Panc1 (cell line): ENCODE measurements around the gene WASL. TPM values are rescaled to one million over a fixed set of nuclear protein-coding genes. Genes with fewer than 3 reads are reported as not detected.
"Not testable (repeated sequence)": the region's sequence is repeated elsewhere in the genome, so short reads cannot be mapped to it uniquely, and the experiment has no call there.

Experiments
- ATAC-seq: fragments of 200-7000 bp; cut with Tn5 transposase; 2 replicates; pipeline ENCODE4 v1.9.1; 2020; ENCODE audit warnings: mild to moderate bottlenecking, moderate library complexity
- BruUV-seq: library from RNA; stranded (reverse); fragments of 400-500 nt; replicated peaks from 2 replicates; lab custom pipeline; 2021; lab: Mats Ljungman, UMichigan
- CTCF ChIA-PET: fragments of 300-600 bp; sonication (Branson Sonifier 250); formaldehyde crosslinking; loops from one replicate; lab custom pipeline; 2022; ENCODE audit warnings: antibody characterized with exemption; lab: Charles Lee
- POLR2A ChIA-PET: fragments of 300-600 bp; sonication (Branson Sonifier 250); formaldehyde crosslinking; loops from one replicate; lab custom pipeline; 2022; ENCODE audit warnings: antibody characterized with exemption; lab: Charles Lee
- DNase-seq: peaks from one replicate; pipeline ENCODE4 v3.0.0-alpha.2; 2010; ENCODE audit warnings: low read depth, low spot score
- H3K27ac ChIP-seq: 2 replicates; pipeline ENCODE4 v1.5.1; 2011; ENCODE audit warnings: mild to moderate bottlenecking, low read length, inconsistent platforms
- H3K27me3 ChIP-seq: fragments of 200-500 bp; sonication (Bioruptor generic); 2 replicates; pipeline ENCODE4 v1.6.0; 2014; ENCODE audit warnings: low read length, inconsistent platforms; ENCODE audit not compliant: control insufficient read depth, insufficient read depth
- H3K36me3 ChIP-seq: fragments of 200-500 bp; sonication (Bioruptor generic); 2 replicates; pipeline ENCODE4 v1.5.1; 2014; ENCODE audit warnings: inconsistent platforms, mild to moderate bottlenecking, low read length, moderate library complexity; ENCODE audit not compliant: control insufficient read depth, insufficient read depth
- H3K4me1 ChIP-seq: 2 replicates; pipeline ENCODE4 v1.5.1; 2011; ENCODE audit warnings: inconsistent platforms, mild to moderate bottlenecking, low read length, moderate library complexity; ENCODE audit not compliant: control insufficient read depth, insufficient read depth
- H3K4me3 ChIP-seq, 2 experiments: 2 replicates each; pipeline ENCODE4 v1.5.1; 2011 to 2012; ENCODE audit warnings: low read depth in 2 of 2, low read length in 2 of 2, mild to moderate bottlenecking in 2 of 2, inconsistent platforms in 1 of 2, moderate library complexity in 1 of 2
- H3K9me3 ChIP-seq: fragments of 200-500 bp; sonication (Bioruptor generic); 2 replicates; pipeline ENCODE4 v1.5.1; 2014; ENCODE audit warnings: low read depth, mild to moderate bottlenecking, inconsistent platforms, low read length, moderate library complexity; ENCODE audit not compliant: control insufficient read depth, insufficient read depth
- CTCF ChIP-seq: fragments of 450-650 bp; IDR thresholded peaks from 2 replicates; pipeline ENCODE4 v1.5.1; 2017; ENCODE audit warnings: mild to moderate bottlenecking
- POLR2AphosphoS5 ChIP-seq: IDR thresholded peaks from 2 replicates; pipeline ENCODE4 v1.6.1; 2012; ENCODE audit warnings: mild to moderate bottlenecking, low read depth, low read length, moderate library complexity
- REST ChIP-seq, 2 experiments: IDR thresholded peaks; 2 replicates each; pipeline ENCODE4 v1.6.1; 2011 to 2012; ENCODE audit warnings: low read depth in 2 of 2, control low read depth in 1 of 2, low read length in 1 of 2, mild to moderate bottlenecking in 1 of 2, moderate library complexity in 1 of 2; ENCODE audit not compliant: insufficient read depth in 1 of 2
- SIN3A ChIP-seq: IDR thresholded peaks from 2 replicates; pipeline ENCODE4 v1.6.1; 2012; ENCODE audit warnings: low read depth, mild to moderate bottlenecking, low read length, moderate library complexity, borderline replicate concordance; ENCODE audit not compliant: insufficient read depth
- TCF7L2 ChIP-seq: IDR thresholded peaks from 2 replicates; pipeline ENCODE4 v1.6.1; 2011; ENCODE audit warnings: mild to moderate bottlenecking, low read depth, low read length, inconsistent platforms
- in situ Hi-C: cut with HindIII; loops from 2 replicates; pipeline ENCODE4 v1.10.0; 2016; ENCODE audit warnings: low sequenced_read_pairs, low pct_unique_long_range_greater_than_20kb
- intact Hi-C: fragments of 100-400 bp; cut with micrococcal nuclease; formaldehyde crosslinking; loops from one replicate; pipeline ENCODE4 v1.10.0; 2022; ENCODE audit not compliant: unreplicated experiment
- total RNA-seq: library from RNA; stranded (reverse); gene quantifications from one replicate; pipeline ENCODE4 v1.2.1, GENCODE V29; 2021; ENCODE audit not compliant: unreplicated experiment

Gene WASL
- total RNA-seq, 1 experiment from 2014 or later: 29.6 TPM

- H3K27ac ChIP-seq: no peak overlapping the region
- TF ChIP-seq SIN3A (no peak), POLR2AphosphoS5 (no peak), CTCF (no peak), REST (IDR thresholded peaks at IDR 0.05; ENCODE audit: insufficient read depth in 1 of 2, low read depth in 2 of 2, low read length in 1 of 2) (no peak), TCF7L2 (no peak)
- in situ Hi-C loops: no loop called here
- ATAC-seq: no peak
- no peaks in the 10 kb centered on the region for H3K9me3 ChIP-seq
- no peak for DNase-seq
- BruUV-seq: no TSS peak
- ChIA-PET POLR2A (no interaction called here), CTCF (no interaction called here)
- H3K27me3 ChIP-seq: no peaks in the 10 kb centered on the region
- intact Hi-C loops: no loop called here
- peaks cover 12% of the 10 kb centered on the region for H3K4me1 ChIP-seq
- H3K36me3 ChIP-seq: no peaks in the 10 kb centered on the region
- no peak overlapping the region for H3K4me3 ChIP-seq
Observed at GRCh38 chr7:123724817-123725253, 24.0 kb downstream of the WASL start.

GRCh38 chr7:123723913-123724312, 24.9 kb downstream of the WASL start:
- intact Hi-C loops (no loop called here), in situ Hi-C loops (no loop called here)
- Histone ChIP-seq H3K27me3 (no peaks in the 10 kb centered on the region), H3K27ac (no peak overlapping the region), H3K36me3 (no peaks in the 10 kb centered on the region), H3K4me3 (no peak overlapping the region), H3K9me3 (no peaks in the 10 kb centered on the region), H3K4me1 (peaks cover 12% of the 10 kb centered on the region)
- no TSS peak for BruUV-seq
- POLR2A ChIA-PET: no interaction called here
- TF ChIP-seq SIN3A (no peak), CTCF (no peak), POLR2AphosphoS5 (no peak), REST (IDR thresholded peaks at IDR 0.05; ENCODE audit: insufficient read depth in 1 of 2, low read depth in 2 of 2, low read length in 1 of 2) (no peak), TCF7L2 (no peak)
- CTCF ChIA-PET: no interaction called here
- ATAC-seq: no peak
- DNase-seq: no peak

GRCh38 chr7:123720527-123720926, 28.3 kb downstream of the WASL start:
- intact Hi-C loops, H3K4me3 ChIP-seq, H3K36me3 ChIP-seq, POLR2A ChIA-PET, DNase-seq, BruUV-seq, CTCF ChIA-PET, H3K27me3 ChIP-seq, H3K9me3 ChIP-seq, ATAC-seq, H3K27ac ChIP-seq, in situ Hi-C loops, H3K4me1 ChIP-seq: not testable (repeated sequence)
